GM12874 (cell line): ENCODE data around the gene TFR2.
A peak's percentile ranks its signal among the peaks of the same experiment; 100 is the strongest.

Experiments
- CTCF ChIP-seq: IDR thresholded peaks from 2 replicates; pipeline ENCODE4 v1.5.1; 2011; ENCODE audit warnings: low read depth, mild to moderate bottlenecking, control low read depth, low read length, moderate library complexity; ENCODE audit not compliant: insufficient read depth

TFR2 gene

DNA sequence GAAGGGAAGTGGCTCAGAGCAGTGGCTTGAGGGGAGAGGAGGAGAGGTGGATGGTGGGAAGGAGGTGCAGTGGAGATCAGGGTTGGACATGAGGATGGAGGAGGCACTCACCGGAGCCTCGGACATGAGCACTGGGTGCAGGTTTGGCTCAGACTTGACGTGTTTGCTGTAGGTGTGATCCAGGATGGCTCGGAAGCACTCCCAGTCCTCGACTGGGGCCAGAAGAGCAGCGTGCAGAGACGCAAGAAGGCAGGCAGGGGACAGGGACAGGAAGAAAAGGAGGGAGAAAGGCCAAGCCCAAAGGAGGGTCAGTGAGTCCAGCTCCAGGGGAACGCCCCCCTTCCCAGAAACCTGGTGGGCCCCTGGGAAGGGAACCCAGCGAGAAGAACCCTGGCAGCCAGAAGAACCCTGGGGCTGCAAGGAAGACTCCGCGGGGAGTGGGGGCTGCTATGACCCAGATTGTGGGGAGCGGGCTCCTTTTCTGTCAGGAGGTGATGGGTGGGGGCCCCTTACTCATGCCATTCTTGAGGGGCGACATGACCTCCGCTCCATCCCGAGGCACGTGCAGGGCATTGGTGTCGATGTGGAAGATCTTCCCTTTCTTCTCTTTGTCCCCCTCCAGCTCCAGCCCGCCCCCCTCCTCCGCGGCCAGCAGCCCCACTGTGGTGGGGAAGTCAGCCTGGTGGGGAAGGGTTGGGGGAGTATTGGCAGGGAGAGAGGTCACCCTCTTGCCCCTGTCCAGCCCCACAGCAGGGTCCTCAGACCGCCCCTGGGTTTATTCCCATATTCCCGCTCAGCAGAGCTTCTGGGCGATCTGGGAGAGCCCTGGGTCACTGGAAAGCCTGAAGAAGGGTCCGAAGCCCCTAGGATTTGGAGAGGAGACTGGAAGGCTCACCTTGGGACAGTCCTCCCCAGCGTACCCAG is 13.8 kb upstream of the TFR2 start:
- no peak for TF ChIP-seq CTCF

GRCh38 chr7:100649826-100650565 is 8.6 kb upstream of the TFR2 start:
- no peak for TF ChIP-seq CTCF

DNA sequence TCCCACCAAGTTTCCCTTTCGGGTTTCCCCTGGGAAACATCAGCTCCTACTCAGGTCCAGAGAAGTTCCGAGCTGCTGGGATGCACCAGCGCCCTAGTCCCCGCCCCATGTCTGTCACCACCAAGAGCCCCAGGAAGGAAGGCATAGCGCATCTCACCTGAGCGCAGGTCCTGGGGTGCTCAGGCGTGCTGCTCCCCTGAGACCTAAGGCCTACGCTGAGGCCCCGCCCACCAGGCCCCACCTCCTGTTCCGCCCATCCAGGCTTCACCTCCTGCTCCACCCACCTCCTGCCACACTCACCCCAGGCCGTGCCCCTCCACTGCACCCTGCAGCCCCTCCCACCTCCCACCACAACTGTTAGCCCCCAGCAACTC is 1.2 kb upstream of the TFR2 start:
- TF ChIP-seq CTCF: no peak

GRCh38 chr7:100641860-100642533 is 645 bp upstream of the TFR2 start:
- TF ChIP-seq CTCF: 0 out of 2 replicates have a peak, but pooled peaks have one; percentile 6

DNA sequence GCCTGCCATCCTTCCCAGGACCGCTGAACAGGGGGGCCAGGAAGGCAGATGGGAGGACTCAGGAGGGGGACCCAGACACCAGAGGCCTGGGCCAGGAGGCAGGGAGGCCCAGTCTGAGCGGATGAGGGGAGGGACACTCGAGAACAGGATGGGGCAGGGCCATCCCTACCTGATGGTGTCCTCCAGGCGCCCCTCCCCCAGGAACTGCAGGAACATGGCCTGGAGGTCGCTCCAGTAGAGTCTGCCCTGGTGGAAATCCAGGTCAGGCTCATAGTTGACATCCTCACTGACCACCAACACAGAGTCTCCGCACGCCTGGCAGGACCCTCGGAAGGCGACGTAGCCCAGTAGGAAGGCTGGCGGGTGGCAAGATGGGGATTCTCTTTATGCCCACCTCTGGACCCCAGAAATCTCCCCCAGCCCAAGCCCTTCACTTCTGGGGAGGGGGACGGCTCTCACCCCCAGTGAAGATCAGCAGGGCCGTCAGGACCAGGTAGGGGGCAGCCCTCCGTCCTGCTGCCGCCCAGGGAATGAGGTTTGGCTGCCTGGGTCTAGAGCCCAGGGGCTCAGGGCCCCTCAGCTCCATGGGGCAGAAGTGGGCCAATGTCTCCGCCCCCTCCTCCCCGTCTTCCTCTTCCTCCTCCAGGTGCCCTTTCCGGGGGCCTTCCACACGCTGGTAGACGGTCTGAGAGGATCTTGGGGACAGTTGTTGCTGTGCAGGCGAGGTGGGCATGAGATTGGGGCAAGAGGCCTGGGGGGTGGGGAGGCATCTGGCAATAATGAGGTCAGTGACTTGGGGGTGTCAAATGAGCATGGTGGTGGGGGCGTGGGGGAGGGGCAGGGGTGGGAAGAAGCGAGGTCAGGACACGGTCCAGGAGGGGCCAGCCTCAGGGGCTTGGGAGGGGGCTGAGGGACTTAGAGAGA is 573 bp downstream of the TFR2 start:
- no peak for TF ChIP-seq CTCF

DNA sequence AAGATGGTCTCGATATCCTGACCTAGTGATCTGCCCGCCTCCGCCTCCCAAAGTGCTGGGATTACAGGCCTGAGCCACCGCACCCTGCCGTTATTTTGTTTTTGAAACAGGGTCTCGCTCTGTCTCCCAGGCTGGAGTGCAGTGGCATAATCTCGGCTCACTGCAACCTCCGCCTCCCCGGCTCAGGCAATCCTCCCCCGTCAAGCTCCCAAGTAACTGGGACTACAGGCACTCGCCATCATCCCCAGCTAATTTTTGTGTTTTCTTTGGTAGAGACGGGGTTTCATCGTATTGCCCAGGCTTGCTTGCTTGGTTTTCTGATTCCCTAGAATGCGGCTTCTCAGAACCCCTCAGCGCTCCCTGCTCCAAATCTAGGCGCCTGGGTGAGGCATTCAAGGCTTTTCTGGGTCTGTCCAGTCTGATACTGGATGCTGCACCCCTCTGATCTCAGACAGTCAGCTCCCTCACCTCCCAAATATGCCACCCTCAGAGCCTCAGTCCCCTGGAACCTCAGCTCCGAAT is 1.3 kb downstream of the TFR2 start:
- no peak for TF ChIP-seq CTCF
